C4-2B (cell line): ENCODE results near the gene ZSCAN23.

Experiments used
- H3K27ac ChIP-seq: fragments of 450-650 bp; 2 replicates; pipeline ENCODE4 v1.5.1; 2017
- ZFX ChIP-seq: fragments of 450-650 bp; IDR thresholded peaks from 2 replicates; pipeline ENCODE4 v1.6.1; 2017
- TF ChIP-seq, protein P1 (sequence below): fragments of 450-650 bp; conservative IDR thresholded peaks from 2 replicates; pipeline ENCODE4 v1.5.1; 2017; ENCODE audit warnings: mild to moderate bottlenecking

The ZSCAN23 gene

DNA sequence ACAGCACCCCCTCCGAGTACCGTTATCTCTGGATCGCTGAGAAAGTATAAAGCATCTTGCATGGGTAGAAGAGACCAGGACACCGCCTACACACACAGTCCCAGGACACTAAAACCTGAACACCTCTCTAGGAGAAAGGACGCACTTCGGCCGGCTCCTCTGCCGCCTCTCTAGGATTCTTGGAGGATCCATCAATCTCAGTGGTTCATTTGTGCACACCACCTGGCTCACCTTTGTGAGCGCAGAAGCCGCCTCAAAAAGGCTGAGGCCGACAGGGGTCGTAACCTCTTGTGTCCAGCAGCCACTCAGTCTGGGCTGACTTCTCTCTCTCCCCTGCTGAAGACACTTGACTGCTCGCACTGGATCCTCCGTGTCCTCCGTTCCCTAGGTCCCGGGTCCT is 13.5 kb downstream of the ZSCAN23 start:
- TF ChIP-seq, protein P1, sequence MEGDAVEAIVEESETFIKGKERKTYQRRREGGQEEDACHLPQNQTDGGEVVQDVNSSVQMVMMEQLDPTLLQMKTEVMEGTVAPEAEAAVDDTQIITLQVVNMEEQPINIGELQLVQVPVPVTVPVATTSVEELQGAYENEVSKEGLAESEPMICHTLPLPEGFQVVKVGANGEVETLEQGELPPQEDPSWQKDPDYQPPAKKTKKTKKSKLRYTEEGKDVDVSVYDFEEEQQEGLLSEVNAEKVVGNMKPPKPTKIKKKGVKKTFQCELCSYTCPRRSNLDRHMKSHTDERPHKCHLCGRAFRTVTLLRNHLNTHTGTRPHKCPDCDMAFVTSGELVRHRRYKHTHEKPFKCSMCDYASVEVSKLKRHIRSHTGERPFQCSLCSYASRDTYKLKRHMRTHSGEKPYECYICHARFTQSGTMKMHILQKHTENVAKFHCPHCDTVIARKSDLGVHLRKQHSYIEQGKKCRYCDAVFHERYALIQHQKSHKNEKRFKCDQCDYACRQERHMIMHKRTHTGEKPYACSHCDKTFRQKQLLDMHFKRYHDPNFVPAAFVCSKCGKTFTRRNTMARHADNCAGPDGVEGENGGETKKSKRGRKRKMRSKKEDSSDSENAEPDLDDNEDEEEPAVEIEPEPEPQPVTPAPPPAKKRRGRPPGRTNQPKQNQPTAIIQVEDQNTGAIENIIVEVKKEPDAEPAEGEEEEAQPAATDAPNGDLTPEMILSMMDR = no peak
- TF ChIP-seq ZFX = no peak
- H3K27ac ChIP-seq = no peak overlapping the region

DNA sequence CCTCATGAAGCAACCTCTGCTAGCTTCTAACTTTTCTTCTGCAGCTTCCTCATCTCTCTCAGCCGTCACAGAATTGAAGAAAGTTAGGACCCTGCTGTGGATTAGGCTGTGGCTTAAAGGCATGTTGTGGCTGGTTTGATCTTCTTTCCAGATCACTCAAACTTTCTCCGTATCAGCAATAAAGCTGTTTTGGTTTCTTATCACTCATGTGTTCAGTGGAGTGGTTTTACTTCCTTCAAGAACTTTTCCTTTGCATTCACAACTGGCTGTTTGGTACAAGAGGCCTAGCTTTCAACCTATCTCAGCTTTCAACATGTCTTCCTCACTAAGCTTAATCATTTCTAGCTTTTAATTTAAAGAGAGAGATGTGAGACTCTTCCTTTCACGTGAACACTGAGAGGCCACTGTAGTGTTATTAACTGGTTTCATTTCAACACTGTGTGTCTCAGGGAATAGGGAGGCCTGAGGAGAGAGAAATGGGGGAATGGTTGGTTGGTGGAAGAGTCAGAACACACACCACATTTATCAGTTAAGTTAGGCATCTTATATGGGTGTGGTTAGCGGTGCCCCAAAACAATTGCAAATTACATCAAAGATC is 17.2 kb downstream of the ZSCAN23 start:
- H3K27ac ChIP-seq = no peak overlapping the region
- TF ChIP-seq, protein P1 = no peak
- no peak for TF ChIP-seq ZFX

GRCh38 chr6:28424163-28424562 is 19.1 kb downstream of the ZSCAN23 start:
- no peak overlapping the region for H3K27ac ChIP-seq
- no peak for TF ChIP-seq ZFX
- TF ChIP-seq, protein P1 = no peak

DNA sequence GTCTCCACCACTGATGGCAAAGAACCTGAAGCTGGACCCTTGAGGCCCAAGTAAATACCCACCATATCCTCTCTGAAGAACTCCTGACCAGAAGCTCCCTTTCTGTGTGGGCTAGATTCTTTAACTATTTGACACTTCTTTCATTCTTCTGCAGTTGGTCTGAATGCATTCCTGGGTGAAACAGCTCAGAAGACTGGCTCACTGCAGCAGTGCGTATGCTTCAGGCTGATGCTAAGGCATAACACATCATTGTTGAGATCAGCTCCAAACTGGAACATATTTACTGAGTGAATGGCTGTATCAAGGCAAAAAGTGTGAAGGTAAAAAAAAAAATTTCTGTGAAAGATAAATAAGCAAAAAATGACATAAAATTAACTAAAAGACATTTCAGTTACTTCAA is 19.7 kb downstream of the ZSCAN23 start:
- no peak for TF ChIP-seq ZFX
- TF ChIP-seq, protein P1 = no peak
- no peak overlapping the region for H3K27ac ChIP-seq

DNA sequence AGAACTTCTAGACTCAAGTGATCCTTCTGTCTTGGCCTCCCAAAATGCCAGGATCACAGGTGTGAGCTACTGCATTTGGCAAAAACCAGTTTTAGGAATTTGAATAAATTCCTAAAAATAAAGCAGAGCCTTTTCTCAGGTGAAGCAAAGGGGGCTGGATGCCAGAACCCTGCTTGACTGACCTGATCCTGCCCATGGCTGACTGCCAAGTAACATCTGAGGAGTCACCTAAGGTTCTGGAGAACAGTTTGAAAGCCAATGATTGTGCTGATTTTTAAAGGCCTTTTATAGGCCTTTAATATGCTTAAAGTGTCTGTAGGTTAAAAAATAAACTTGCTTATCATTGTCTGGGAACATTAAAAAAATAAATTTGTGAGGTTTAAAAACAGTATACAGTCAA is 29.6 kb downstream of the ZSCAN23 start:
- TF ChIP-seq, protein P1 = no peak
- TF ChIP-seq ZFX = no peak
- no peak overlapping the region for H3K27ac ChIP-seq

GRCh38 chr6:28410767-28411166 is 32.5 kb downstream of the ZSCAN23 start:
- TF ChIP-seq ZFX = no peak
- TF ChIP-seq, protein P1 = no peak
- H3K27ac ChIP-seq = no peak overlapping the region

DNA sequence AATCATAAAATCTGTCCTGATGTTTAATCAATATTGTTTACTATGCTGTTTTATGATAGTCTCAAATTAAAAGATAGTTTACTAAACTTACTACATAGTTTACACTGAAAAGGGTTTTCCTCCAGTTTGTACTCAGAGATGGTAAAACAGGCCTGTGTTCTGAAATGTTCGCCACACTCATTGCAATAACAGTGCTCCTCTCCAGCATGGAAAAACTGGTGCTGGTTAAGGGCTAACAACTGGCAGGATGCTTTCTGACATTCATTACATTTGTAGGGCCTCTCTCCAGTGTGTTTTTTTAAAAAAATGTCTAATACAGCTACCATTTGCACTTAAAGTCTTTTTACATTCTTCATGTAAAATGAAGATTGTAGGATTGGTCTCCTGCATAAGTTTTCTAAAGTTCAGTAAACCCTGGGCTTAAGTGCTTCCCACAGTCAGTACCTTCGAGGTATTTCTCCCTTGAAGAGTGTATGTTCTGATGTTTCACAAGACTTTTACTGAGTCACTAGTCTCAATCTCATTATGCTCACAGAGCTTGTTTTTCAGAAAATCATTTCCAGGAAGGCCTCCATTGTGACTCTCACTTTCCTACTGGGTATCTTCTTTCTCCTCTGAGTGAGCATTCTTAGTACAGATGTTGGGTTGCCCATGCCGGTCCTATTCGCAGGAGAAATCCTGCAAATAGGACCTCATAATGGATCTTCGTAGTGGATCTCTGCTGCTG is 35.1 kb downstream of the ZSCAN23 start:
- TF ChIP-seq, protein P1 = no peak
- no peak for TF ChIP-seq ZFX
- no peak overlapping the region for H3K27ac ChIP-seq
